Measurements from ENCODE around the gene RASAL2. TPM values are rescaled to one million over a fixed set of nuclear protein-coding genes. Genes with fewer than 3 reads are reported as not detected.

RASAL2 gene
- total and polyA plus RNA-seq, 4 donors: 21.6 to 32.6 (median 28.7) TPM

DNA sequence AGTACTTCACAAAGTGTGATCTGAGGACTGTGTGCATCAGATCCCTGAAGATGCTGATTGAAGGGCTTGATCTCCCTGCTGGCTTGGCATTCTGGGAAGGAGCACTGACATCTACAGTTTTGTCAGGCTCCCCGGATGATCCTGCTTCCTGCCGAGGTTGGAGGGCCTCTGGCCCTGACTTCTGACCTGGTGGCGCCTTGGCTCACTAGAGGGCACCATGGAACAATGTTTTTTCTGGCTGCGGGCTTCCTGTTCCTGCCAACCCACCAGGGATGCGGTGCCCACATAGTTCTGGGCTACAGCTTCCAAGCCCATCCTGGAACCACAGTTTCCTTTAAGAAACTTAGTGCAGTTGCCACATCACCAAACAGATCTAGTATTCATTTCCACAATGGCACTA lies 38.8 kb upstream of the RASAL2 start:
- 35% methylated on average over 5 of the region's 5 CpGs for WGBS (ENCODE audit: insufficient coverage)
- H3K4me3 ChIP-seq (ENCODE audit: low read depth, low read length): no peak overlapping the region
- DNase-seq (ENCODE audit: low read depth in 4 of 6, low spot score in 6 of 6): peak in 1 of 6 donors; percentile 16
- no peaks in the 10 kb centered on the region for H3K27me3 ChIP-seq (ENCODE audit: control insufficient read depth, insufficient read depth, low read length)
- H3K4me1 ChIP-seq (ENCODE audit: control insufficient read depth, insufficient read depth, low read length): peaks cover 6% of the 10 kb centered on the region
- H3K36me3 ChIP-seq (ENCODE audit: control insufficient read depth, insufficient read depth, low read length): no peaks in the 10 kb centered on the region
- H3K27ac ChIP-seq (ENCODE audit: low read depth, low read length): no peak overlapping the region
- no peaks in the 10 kb centered on the region for H3K9me3 ChIP-seq (ENCODE audit: control insufficient read depth, insufficient read depth, low read length)

DNA sequence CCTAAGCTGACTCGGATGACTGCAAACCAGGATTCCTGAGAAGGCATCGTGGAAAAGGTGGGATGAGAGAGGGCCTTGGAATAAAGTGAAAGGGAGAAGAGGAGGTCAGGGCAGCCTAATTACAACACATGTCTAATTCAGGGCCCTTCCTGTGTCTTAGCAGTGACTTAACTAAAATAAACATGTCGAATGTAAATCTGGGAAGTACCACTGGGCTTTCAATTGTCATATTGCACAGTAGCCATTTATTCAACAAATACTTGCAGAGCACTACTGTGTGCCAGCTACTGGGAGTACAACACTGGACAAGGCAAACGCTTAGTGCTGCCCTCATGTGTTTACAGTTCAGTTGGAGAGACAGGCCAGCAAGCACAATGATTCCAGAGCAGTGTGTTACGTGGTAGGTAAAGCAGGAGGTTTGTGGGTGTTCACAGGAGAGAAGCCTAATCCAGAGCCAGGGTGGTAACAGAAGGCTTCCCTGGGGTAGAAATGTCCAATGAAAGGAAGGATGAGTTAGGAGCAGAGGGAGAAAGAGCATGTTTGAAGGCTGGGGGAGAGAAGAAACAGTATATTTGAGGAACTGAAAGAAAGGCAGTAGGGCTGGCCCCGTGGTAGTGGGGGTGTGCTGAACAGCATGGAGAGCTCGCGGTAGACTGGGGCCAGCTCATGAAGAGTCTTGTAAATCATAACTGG lies 38.0 kb upstream of the RASAL2 start:
- no peaks in the 10 kb centered on the region for H3K9me3 ChIP-seq (ENCODE audit: control insufficient read depth, insufficient read depth, low read length)
- H3K4me3 ChIP-seq (ENCODE audit: low read depth, low read length): no peak overlapping the region
- no peaks in the 10 kb centered on the region for H3K36me3 ChIP-seq (ENCODE audit: control insufficient read depth, insufficient read depth, low read length)
- H3K27me3 ChIP-seq (ENCODE audit: control insufficient read depth, insufficient read depth, low read length): no peaks in the 10 kb centered on the region
- DNase-seq (ENCODE audit: low read depth in 4 of 6, low spot score in 6 of 6): peak in 1 of 6 donors; percentile 11
- WGBS (ENCODE audit: insufficient coverage): 76% methylated on average over 7 of the region's 8 CpGs
- no peak overlapping the region for H3K27ac ChIP-seq (ENCODE audit: low read depth, low read length)
- peaks cover 6% of the 10 kb centered on the region for H3K4me1 ChIP-seq (ENCODE audit: control insufficient read depth, insufficient read depth, low read length)

DNA sequence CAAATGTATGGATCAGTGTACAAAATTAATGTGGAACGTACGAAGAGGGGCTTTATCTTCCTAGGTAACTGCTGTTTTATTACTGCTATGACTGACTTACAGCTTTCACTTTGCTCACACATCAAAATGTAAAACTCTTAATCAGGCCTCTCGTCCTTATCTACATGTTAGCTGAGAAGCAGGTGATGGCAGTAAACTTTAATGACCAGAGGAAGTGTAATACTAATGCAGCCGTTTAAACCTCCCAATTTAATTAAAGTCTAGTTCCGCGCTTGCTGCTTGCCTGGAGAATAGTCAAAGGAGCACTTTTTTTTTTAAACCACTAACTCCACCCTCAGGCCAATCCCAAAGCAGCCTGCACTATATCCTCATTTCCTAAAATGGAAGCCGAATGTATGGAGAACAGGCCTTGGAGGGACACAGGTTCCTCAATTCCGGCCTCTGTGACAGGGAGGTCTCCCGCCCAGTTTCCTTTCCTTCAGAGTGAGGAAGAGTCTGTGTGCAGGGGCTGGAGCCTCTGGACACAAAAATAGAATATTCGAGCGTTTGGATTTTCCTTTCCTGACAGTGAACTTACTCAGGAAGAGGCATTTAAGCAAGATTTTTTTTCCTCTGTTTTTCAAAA lies 36.7 kb upstream of the RASAL2 start:
- H3K36me3 ChIP-seq (ENCODE audit: control insufficient read depth, insufficient read depth, low read length): no peaks in the 10 kb centered on the region
- H3K4me3 ChIP-seq (ENCODE audit: low read depth, low read length): no peak overlapping the region
- peak in 2 of 6 donors; percentile 17 to 82 for DNase-seq (ENCODE audit: low read depth in 4 of 6, low spot score in 6 of 6)
- no peaks in the 10 kb centered on the region for H3K9me3 ChIP-seq (ENCODE audit: control insufficient read depth, insufficient read depth, low read length)
- WGBS (ENCODE audit: insufficient coverage): 70% methylated on average over 5 of the region's 11 CpGs
- H3K27me3 ChIP-seq (ENCODE audit: control insufficient read depth, insufficient read depth, low read length): no peaks in the 10 kb centered on the region
- H3K27ac ChIP-seq (ENCODE audit: low read depth, low read length): no peak overlapping the region
- peaks cover 9% of the 10 kb centered on the region for H3K4me1 ChIP-seq (ENCODE audit: control insufficient read depth, insufficient read depth, low read length)

DNA sequence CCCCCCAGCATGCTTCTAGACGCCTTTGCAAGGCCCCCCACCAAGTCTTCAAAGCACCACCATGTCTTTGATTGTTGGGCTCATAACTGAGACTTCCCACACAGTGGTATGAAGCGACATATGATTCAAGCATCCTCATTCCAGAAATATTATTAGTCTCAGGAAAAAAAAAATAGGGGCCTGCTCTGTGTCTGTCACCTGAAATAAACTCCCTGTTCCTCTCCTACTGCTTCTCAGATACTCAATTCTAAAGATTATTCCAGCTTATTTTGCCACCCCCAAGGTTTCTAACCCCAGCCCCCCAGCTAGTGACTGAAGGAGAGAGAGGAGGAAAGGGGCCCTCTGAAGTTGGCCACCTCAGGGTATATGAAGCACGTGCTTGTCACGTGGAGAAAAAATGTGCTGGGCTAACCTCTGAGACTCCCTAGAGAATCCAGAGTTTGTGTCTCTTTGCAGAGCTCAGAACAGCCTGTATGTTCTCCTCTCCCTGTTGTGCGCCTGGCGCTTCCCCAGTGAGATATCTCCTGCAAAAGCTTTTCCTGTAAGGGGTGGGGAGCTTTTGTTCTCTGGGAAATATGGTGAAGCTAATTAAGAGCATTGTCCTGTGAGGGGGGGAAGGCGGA lies 35.9 kb upstream of the RASAL2 start:
- Histone ChIP-seq H3K36me3 (ENCODE audit: control insufficient read depth, insufficient read depth, low read length) (no peaks in the 10 kb centered on the region), H3K27ac (ENCODE audit: low read depth, low read length) (peak overlapping the region; percentile 49), H3K9me3 (ENCODE audit: control insufficient read depth, insufficient read depth, low read length) (no peaks in the 10 kb centered on the region), H3K4me1 (ENCODE audit: control insufficient read depth, insufficient read depth, low read length) (peaks cover 9% of the 10 kb centered on the region), H3K4me3 (ENCODE audit: low read depth, low read length) (no peak overlapping the region), H3K27me3 (ENCODE audit: control insufficient read depth, insufficient read depth, low read length) (no peaks in the 10 kb centered on the region)
- DNase-seq (ENCODE audit: low read depth in 4 of 6, low spot score in 6 of 6): peak in 1 of 6 donors; percentile 59
- 41% methylated on average over 3 of the region's 7 CpGs for WGBS (ENCODE audit: insufficient coverage)

DNA sequence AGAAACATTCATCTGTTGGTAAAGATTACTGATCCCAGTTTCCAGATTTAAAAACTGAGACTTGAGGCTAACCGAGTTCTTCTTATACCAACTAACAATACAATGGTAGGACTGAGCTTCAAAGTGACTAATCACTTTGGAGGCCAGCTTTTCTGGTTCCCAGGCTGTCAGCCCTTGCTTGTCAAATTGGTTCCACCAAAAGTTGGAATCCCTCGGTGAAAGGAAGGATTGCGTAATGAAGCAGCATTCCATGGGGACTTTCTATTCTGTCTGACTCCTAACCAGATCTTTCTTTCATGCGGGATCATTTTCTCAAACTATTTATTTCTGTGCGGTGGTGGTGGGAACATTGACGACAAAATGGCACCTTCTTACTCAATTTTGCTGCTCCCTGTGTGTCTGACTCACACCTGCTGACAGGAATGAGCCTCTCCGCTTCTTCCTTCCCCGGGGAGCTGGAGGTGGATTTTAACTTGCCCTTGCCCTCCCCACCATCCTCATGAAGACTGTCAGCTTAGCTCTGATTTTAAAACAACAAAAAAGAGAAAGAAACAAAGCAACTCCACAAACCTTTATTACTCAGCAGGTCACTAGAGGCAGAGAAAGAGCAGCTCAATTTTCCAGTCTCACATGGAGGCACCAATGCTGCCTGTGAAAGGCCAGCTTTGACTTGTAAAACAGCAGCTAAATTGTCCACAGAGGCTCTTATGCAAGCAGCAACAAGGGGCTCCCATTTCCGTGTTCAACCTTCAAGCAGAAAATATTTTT lies 32.9 kb upstream of the RASAL2 start:
- WGBS (ENCODE audit: insufficient coverage): 40% methylated on average over 7 of the region's 9 CpGs
- Histone ChIP-seq H3K4me3 (ENCODE audit: low read depth, low read length) (no peak overlapping the region), H3K27ac (ENCODE audit: low read depth, low read length) (no peak overlapping the region)

DNA sequence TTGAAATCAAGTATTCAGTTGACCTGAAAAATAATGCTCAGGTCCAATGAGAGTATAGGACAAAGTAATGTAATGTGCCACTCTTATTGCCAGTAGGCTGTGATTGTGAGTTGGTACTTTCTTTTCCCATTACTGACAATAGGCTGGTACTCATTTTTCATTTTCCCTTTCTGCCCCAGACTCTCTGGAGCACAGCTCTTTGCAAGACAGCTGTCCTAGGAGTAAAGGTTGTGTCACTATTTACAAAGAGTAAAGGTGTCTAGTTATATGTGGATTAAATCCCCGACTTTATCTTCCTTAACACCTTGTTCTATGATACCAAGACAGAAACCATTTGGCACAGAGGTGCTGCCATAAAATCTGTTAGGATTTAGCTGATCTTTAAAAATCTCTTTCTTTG lies 32.3 kb upstream of the RASAL2 start:
- H3K27me3 ChIP-seq (ENCODE audit: control insufficient read depth, insufficient read depth, low read length): no peaks in the 10 kb centered on the region
- H3K9me3 ChIP-seq (ENCODE audit: control insufficient read depth, insufficient read depth, low read length): no peaks in the 10 kb centered on the region
- no peaks in the 10 kb centered on the region for H3K36me3 ChIP-seq (ENCODE audit: control insufficient read depth, insufficient read depth, low read length)
- H3K4me3 ChIP-seq (ENCODE audit: low read depth, low read length): no peak overlapping the region
- DNase-seq (ENCODE audit: low read depth in 4 of 6, low spot score in 6 of 6): no peak
- WGBS (ENCODE audit: insufficient coverage): no CpG with 5 or more reads among the region's 1 CpG
- H3K27ac ChIP-seq (ENCODE audit: low read depth, low read length): no peak overlapping the region
- peaks cover 9% of the 10 kb centered on the region for H3K4me1 ChIP-seq (ENCODE audit: control insufficient read depth, insufficient read depth, low read length)

More for the DNA sequence above, 32.9 kb upstream of the RASAL2 start:
- H3K36me3 ChIP-seq (ENCODE audit: control insufficient read depth, insufficient read depth, low read length): no peaks in the 10 kb centered on the region
- H3K4me1 ChIP-seq (ENCODE audit: control insufficient read depth, insufficient read depth, low read length): peaks cover 9% of the 10 kb centered on the region
- no peaks in the 10 kb centered on the region for H3K27me3 ChIP-seq (ENCODE audit: control insufficient read depth, insufficient read depth, low read length)
- H3K9me3 ChIP-seq (ENCODE audit: control insufficient read depth, insufficient read depth, low read length): no peaks in the 10 kb centered on the region
- peak in 2 of 6 donors; percentile 28 to 45 for DNase-seq (ENCODE audit: low read depth in 4 of 6, low spot score in 6 of 6)

DNA sequence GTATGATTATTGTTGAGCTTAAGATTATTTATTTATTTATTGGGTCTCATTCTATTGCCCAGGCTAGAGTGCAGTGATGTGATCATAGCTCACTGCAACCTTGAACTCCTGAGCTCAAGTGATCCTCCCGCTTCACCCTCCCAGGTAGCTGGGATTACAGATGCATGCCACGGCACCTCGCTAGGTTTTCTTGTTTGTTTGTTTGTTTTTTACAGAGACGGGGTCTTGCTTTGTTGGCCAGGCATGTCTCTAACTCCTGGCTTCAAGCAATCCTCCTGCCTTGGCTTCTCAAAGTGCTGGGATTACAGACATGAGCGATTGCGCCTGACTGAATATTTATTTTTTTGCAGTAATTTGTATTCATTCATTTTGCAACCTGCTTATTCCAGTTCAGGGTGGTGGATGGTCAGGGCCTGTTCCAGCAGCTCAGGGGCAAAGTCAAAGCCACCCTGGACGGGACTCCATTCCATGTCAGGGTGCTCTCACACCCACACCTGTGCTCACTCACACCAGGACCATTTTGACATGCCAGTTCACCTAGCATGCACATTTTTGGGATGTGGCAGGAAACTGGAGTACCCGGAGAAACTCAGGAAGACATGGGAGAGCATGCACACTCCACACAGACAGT lies 29.6 kb upstream of the RASAL2 start:
- no peak for DNase-seq (ENCODE audit: low read depth in 4 of 6, low spot score in 6 of 6)
- H3K27me3 ChIP-seq (ENCODE audit: control insufficient read depth, insufficient read depth, low read length): no peaks in the 10 kb centered on the region
- H3K4me1 ChIP-seq (ENCODE audit: control insufficient read depth, insufficient read depth, low read length): peaks cover 3% of the 10 kb centered on the region
- no peak overlapping the region for H3K4me3 ChIP-seq (ENCODE audit: low read depth, low read length)
- no peaks in the 10 kb centered on the region for H3K36me3 ChIP-seq (ENCODE audit: control insufficient read depth, insufficient read depth, low read length)
- no peaks in the 10 kb centered on the region for H3K9me3 ChIP-seq (ENCODE audit: control insufficient read depth, insufficient read depth, low read length)
- H3K27ac ChIP-seq (ENCODE audit: low read depth, low read length): no peak overlapping the region
- WGBS (ENCODE audit: insufficient coverage): 80% methylated on average over 2 of the region's 8 CpGs

DNA sequence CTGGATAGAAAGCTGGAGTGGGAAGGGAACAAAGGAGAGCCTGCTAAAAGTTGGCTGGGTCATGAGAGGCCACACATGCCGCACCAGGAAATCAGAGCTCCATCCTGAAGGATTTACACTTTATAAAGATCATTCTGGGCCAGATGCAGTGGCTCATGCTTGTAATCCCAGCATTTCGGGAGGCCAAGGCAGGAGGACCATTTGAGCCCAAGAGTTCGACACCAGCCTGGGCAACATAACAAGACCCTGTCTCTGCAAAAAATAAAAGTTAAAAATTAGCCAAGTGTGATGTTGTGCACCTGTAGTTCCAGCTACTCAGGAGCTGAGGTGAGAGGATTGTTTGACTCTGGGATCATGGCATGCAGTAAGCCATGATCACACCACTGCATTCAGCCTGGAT lies 28.7 kb upstream of the RASAL2 start:
- Histone ChIP-seq H3K27ac (ENCODE audit: low read depth, low read length) (no peak overlapping the region), H3K9me3 (ENCODE audit: control insufficient read depth, insufficient read depth, low read length) (no peaks in the 10 kb centered on the region), H3K36me3 (ENCODE audit: control insufficient read depth, insufficient read depth, low read length) (no peaks in the 10 kb centered on the region), H3K4me1 (ENCODE audit: control insufficient read depth, insufficient read depth, low read length) (peaks cover 3% of the 10 kb centered on the region), H3K4me3 (ENCODE audit: low read depth, low read length) (no peak overlapping the region), H3K27me3 (ENCODE audit: control insufficient read depth, insufficient read depth, low read length) (no peaks in the 10 kb centered on the region)
- no peak for DNase-seq (ENCODE audit: low read depth in 4 of 6, low spot score in 6 of 6)
- WGBS (ENCODE audit: insufficient coverage): 100% methylated on average over 3 of the region's 3 CpGs

DNA sequence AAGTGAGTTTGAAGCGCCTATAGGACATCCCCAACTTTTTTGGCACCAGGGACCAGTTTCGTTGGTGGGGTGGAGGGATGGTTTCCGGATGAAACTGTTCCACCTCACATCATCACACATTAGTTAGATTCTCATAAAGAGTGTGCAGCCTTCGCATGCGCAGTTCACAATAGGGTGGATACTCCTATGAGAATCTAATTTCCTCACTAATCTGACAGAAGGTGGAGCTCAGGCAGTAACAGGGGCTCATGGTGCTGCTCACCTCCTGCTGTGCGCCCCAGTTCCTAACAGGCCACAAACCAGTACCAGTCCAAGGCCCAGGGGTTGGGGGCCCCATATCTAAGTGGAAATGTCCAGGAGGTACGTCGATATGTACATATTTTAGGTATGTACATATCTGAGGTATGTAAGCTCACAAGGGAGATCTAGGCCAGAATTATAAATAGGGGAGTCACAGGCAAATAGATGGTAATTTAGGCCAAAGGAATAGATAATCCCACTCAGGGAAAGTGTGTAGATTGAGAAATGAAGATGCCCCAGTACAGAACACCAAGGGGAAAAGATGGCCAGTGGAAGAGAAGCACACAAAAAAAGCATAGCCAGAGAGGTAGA lies 27.5 kb upstream of the RASAL2 start:
- Histone ChIP-seq H3K36me3 (ENCODE audit: control insufficient read depth, insufficient read depth, low read length) (no peaks in the 10 kb centered on the region), H3K4me1 (ENCODE audit: control insufficient read depth, insufficient read depth, low read length) (no peaks in the 10 kb centered on the region), H3K4me3 (ENCODE audit: low read depth, low read length) (no peak overlapping the region), H3K27me3 (ENCODE audit: control insufficient read depth, insufficient read depth, low read length) (no peaks in the 10 kb centered on the region), H3K9me3 (ENCODE audit: control insufficient read depth, insufficient read depth, low read length) (no peaks in the 10 kb centered on the region), H3K27ac (ENCODE audit: low read depth, low read length) (no peak overlapping the region)
- WGBS (ENCODE audit: insufficient coverage): 95% methylated on average over 3 of the region's 8 CpGs
- DNase-seq (ENCODE audit: low read depth in 4 of 6, low spot score in 6 of 6): no peak

Measured in spinal cord (tissue), 10 donors.